Stimulated activated CD4-positive, alpha-beta T cell treated with anti-CD3 and anti-CD28 coated beads, Interleukin-15, amount 100 ng/mL, for 24 hours (primary cell): Measurements from ENCODE around the gene SP1.
A peak's percentile ranks its signal among the peaks of the same experiment; 100 is the strongest.
"Not testable (repeated sequence)": the region's sequence is repeated elsewhere in the genome, so short reads cannot be mapped to it uniquely, and the experiment has no call there.

Experiments
- DNase-seq: peaks from one replicate; pipeline ENCODE4 v3.0.0-alpha.2; 2020

SP1 gene

GRCh38 chr12:53380104-53380793 is at the start of gene SP1:
TSS of gene SP1 (plus strand) at chr12:53380176. CDS start at chr12:53380292, 116 bp downstream.
- DNase-seq, result peak; percentile 92

GRCh38 chr12:53330671-53331070 is 49.3 kb upstream of the SP1 start:
- DNase-seq, result no peak

GRCh38 chr12:53332339-53332738 is 47.6 kb upstream of the SP1 start:
- not testable (repeated sequence) for DNase-seq

GRCh38 chr12:53332744-53333143 is 47.2 kb upstream of the SP1 start:
- no peak for DNase-seq

GRCh38 chr12:53333289-53333688 is 46.7 kb upstream of the SP1 start:
- no peak for DNase-seq

GRCh38 chr12:53333845-53334244 is 46.1 kb upstream of the SP1 start:
- DNase-seq, result no peak

- DNase-seq, result no peak
Observed at GRCh38 chr12:53334822-53335221, 45.2 kb upstream of the SP1 start.

GRCh38 chr12:53336181-53336681 is 43.7 kb upstream of the SP1 start, which contains the start of gene SP7:
TSS of gene SP7 (minus strand) at chr12:53336354. CDS start at chr12:53335646, 708 bp downstream.
- DNase-seq, result no peak

- no peak for DNase-seq
Observed at GRCh38 chr12:53338017-53338416, 42.0 kb upstream of the SP1 start.

- DNase-seq, result no peak
Observed at GRCh38 chr12:53338916-53339315, 41.1 kb upstream of the SP1 start.

GRCh38 chr12:53340398-53340797 is 39.6 kb upstream of the SP1 start:
- no peak for DNase-seq

- DNase-seq, result no peak
Observed at GRCh38 chr12:53343449-53343848, 36.5 kb upstream of the SP1 start.

- DNase-seq, result no peak
Observed at GRCh38 chr12:53343969-53344368, 36.0 kb upstream of the SP1 start.

GRCh38 chr12:53344487-53344823 is 35.5 kb upstream of the SP1 start:
- DNase-seq, result no peak

- peak; percentile 83 for DNase-seq
Observed at GRCh38 chr12:53344824-53345485, 35.0 kb upstream of the SP1 start.

GRCh38 chr12:53345486-53346188 is 34.3 kb upstream of the SP1 start:
- DNase-seq, result no peak

- no peak for DNase-seq
Observed at GRCh38 chr12:53346491-53346890, 33.5 kb upstream of the SP1 start.

GRCh38 chr12:53347905-53348304 is 32.1 kb upstream of the SP1 start:
- DNase-seq, result no peak

- DNase-seq, result peak; percentile 86
Observed at GRCh38 chr12:53352331-53353256, 27.4 kb upstream of the SP1 start.

- no peak for DNase-seq
Observed at GRCh38 chr12:53353257-53353655, 26.7 kb upstream of the SP1 start.

GRCh38 chr12:53355121-53355520 is 24.9 kb upstream of the SP1 start:
- no peak for DNase-seq

- no peak for DNase-seq
Observed at GRCh38 chr12:53358836-53359419, 21.0 kb upstream of the SP1 start.
